NCI-H748 treated with DMSO at 0.1 percent for 48 hours (cell line): ENCODE data around the gene HNRNPH2.
A peak's percentile ranks its signal among the peaks of the same experiment; 100 is the strongest.

Experiments
- DNase-seq: peaks from one replicate; lab custom pipeline; 2025; lab: John Stamatoyannopoulos, UW

HNRNPH2 gene

GRCh38 chrX:101395789-101396188 is 12.2 kb upstream of the HNRNPH2 start:
- no peak for DNase-seq

- no peak for DNase-seq
Measured at GRCh38 chrX:101397779-101398178, 10.2 kb upstream of the HNRNPH2 start.

GRCh38 chrX:101398694-101399093 is 9.3 kb upstream of the HNRNPH2 start:
- no peak for DNase-seq

- no peak for DNase-seq
Measured at GRCh38 chrX:101399825-101400224, 8.2 kb upstream of the HNRNPH2 start.

- DNase-seq: no peak
Measured at GRCh38 chrX:101407167-101407747, 765 bp upstream of the HNRNPH2 start.

- DNase-seq: no peak
Measured at GRCh38 chrX:101408532-101408841, 465 bp downstream of the HNRNPH2 start.

- no peak for DNase-seq
Measured at GRCh38 chrX:101409043-101409442, 1.0 kb downstream of the HNRNPH2 start.

- no peak for DNase-seq
Measured at GRCh38 chrX:101410461-101410860, 2.4 kb downstream of the HNRNPH2 start.

- no peak for DNase-seq
Measured at GRCh38 chrX:101411984-101412383, 4.0 kb downstream of the HNRNPH2 start.

- DNase-seq: peak; percentile 37
Measured at GRCh38 chrX:101415180-101416145, 7.4 kb downstream of the HNRNPH2 start.

GRCh38 chrX:101416691-101417090 is 8.7 kb downstream of the HNRNPH2 start:
- DNase-seq: no peak

GRCh38 chrX:101417190-101417589 is 9.2 kb downstream of the HNRNPH2 start:
- no peak for DNase-seq

GRCh38 chrX:101417981-101418841 is 10.2 kb downstream of the HNRNPH2 start:
- DNase-seq: no peak

GRCh38 chrX:101419489-101419888 is 11.5 kb downstream of the HNRNPH2 start:
- no peak for DNase-seq

- DNase-seq: no peak
Measured at GRCh38 chrX:101427954-101428353, 19.9 kb downstream of the HNRNPH2 start.

- DNase-seq: no peak
Measured at GRCh38 chrX:101429934-101430333, 21.9 kb downstream of the HNRNPH2 start.

GRCh38 chrX:101430457-101431078 is 22.5 kb downstream of the HNRNPH2 start:
- no peak for DNase-seq

GRCh38 chrX:101442085-101442484 is 34.1 kb downstream of the HNRNPH2 start:
- no peak for DNase-seq

GRCh38 chrX:101449279-101449678 is 41.3 kb downstream of the HNRNPH2 start:
- DNase-seq: no peak

- DNase-seq: no peak
Measured at GRCh38 chrX:101450085-101450484, 42.1 kb downstream of the HNRNPH2 start.

GRCh38 chrX:101450961-101451360 is 42.9 kb downstream of the HNRNPH2 start:
- no peak for DNase-seq

GRCh38 chrX:101452056-101452455 is 44.0 kb downstream of the HNRNPH2 start:
- DNase-seq: no peak
